IMR-90 (cell line): ENCODE measurements around the gene ZNF211.

Source experiments
- CEBPB ChIP-seq: IDR thresholded peaks from 2 replicates; pipeline ENCODE4 v1.6.1; 2012; ENCODE audit warnings: low read depth, low read length, improper control_type of control experiment
- CTCF ChIP-seq: conservative IDR thresholded peaks from 2 replicates; pipeline ENCODE4 v1.5.1; 2012; ENCODE audit warnings: mild to moderate bottlenecking, low read depth, low read length, improper control_type of control experiment
- MAFK ChIP-seq: IDR thresholded peaks from 2 replicates; pipeline ENCODE4 v1.6.1; 2012; ENCODE audit warnings: low read depth, low read length, improper control_type of control experiment
- MAZ ChIP-seq: IDR thresholded peaks from 2 replicates; pipeline ENCODE4 v1.6.1; 2012; ENCODE audit warnings: low read depth, mild to moderate bottlenecking, low read length, improper control_type of control experiment, moderate library complexity, borderline replicate concordance
- MXI1 ChIP-seq: IDR thresholded peaks from 2 replicates; pipeline ENCODE4 v1.6.1; 2012; ENCODE audit warnings: low read depth, mild to moderate bottlenecking, low read length, moderate library complexity, borderline replicate concordance
- POLR2A ChIP-seq: IDR thresholded peaks from 2 replicates; pipeline ENCODE4 v1.6.1; 2012; ENCODE audit warnings: mild to moderate bottlenecking, low read depth, low read length
- TF ChIP-seq, protein P1 (sequence below): fragments of 150-350 bp; IDR thresholded peaks from 2 replicates; pipeline ENCODE4 v1.6.1; 2017; ENCODE audit warnings: mild to moderate bottlenecking, antibody characterized with exemption, low read length, low read depth

GRCh38 chr19:57633832-57634131 lies 814 bp downstream of the ZNF211 start:
- no peak for TF ChIP-seq POLR2A
- no peak for TF ChIP-seq CTCF
- TF ChIP-seq MAFK = no peak
- TF ChIP-seq, protein P1, sequence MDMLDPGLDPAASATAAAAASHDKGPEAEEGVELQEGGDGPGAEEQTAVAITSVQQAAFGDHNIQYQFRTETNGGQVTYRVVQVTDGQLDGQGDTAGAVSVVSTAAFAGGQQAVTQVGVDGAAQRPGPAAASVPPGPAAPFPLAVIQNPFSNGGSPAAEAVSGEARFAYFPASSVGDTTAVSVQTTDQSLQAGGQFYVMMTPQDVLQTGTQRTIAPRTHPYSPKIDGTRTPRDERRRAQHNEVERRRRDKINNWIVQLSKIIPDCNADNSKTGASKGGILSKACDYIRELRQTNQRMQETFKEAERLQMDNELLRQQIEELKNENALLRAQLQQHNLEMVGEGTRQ = no peak
- TF ChIP-seq CEBPB = no peak
- TF ChIP-seq MAZ = no peak
- no peak for TF ChIP-seq MXI1
